Uterus (tissue), 2 donors: ENCODE results near the gene PCNX4.

ENCODE experiments used
- POLR2A ChIP-seq, 2 donors: fragments of 450-650 bp; IDR thresholded peaks; one replicate each; pipeline ENCODE4 v1.6.1; 2016; ENCODE audit warnings: antibody characterized with exemption in 2 of 2, mild to moderate bottlenecking in 1 of 2, moderate library complexity in 1 of 2
- TF ChIP-seq, protein P1 (sequence below), 4 experiments: fragments of 200-600 bp in 2 of 4; fragments of 450-650 bp in 2 of 4; sonication (generic) in 2 of 4; IDR thresholded peaks; one replicate each; pipeline ENCODE4 v1.5.1; 2016 to 2019; ENCODE audit warnings: antibody characterized with exemption in 4 of 4, mild to moderate bottlenecking in 2 of 4, moderate library complexity in 1 of 4

DNA sequence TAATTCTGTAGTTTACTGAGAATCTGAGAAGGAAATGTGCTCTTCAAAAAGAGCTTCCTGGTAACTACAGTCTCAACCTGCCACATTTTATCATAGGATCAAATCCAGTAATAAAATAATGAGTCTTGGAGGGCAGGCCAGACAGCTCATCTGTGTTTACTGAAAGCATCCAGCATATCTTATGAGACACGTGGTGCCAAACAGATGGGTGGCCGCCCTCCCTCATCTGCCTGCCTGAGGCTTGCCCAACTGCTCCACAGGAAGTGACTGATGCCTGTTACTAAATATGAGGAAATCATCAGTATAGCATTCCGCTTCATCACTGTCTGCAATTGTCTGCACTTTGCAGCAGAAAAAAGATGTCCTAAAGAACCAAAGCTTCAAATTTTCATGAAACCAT, 60.0 kb downstream of the PCNX4 start:
- TF ChIP-seq, protein P1, sequence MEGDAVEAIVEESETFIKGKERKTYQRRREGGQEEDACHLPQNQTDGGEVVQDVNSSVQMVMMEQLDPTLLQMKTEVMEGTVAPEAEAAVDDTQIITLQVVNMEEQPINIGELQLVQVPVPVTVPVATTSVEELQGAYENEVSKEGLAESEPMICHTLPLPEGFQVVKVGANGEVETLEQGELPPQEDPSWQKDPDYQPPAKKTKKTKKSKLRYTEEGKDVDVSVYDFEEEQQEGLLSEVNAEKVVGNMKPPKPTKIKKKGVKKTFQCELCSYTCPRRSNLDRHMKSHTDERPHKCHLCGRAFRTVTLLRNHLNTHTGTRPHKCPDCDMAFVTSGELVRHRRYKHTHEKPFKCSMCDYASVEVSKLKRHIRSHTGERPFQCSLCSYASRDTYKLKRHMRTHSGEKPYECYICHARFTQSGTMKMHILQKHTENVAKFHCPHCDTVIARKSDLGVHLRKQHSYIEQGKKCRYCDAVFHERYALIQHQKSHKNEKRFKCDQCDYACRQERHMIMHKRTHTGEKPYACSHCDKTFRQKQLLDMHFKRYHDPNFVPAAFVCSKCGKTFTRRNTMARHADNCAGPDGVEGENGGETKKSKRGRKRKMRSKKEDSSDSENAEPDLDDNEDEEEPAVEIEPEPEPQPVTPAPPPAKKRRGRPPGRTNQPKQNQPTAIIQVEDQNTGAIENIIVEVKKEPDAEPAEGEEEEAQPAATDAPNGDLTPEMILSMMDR (IDR thresholded peaks at IDR 0.05): no peak
- no peak for TF ChIP-seq POLR2A (IDR thresholded peaks at IDR 0.05)
